AG04449 (cell line): ENCODE measurements around the gene FPR1.

Experiments used
- CTCF ChIA-PET: fragments of 350-600 bp; formaldehyde crosslinking; extraction: SDS; loops from one replicate; lab custom pipeline; 2021; ENCODE audit warnings: antibody characterized with exemption; lab: Yijun Ruan, JAX
- POLR2A ChIA-PET: fragments of 400-600, 350-600 bp; formaldehyde crosslinking; extraction: SDS; loops from one replicate; lab custom pipeline; 2020; ENCODE audit warnings: antibody characterized with exemption, inconsistent platforms; lab: Yijun Ruan, JAX
- DNase-seq: peaks from one replicate; pipeline ENCODE4 v3.0.0-alpha.2; 2010; ENCODE audit warnings: low read depth, low spot score
- H3K4me3 ChIP-seq: 2 replicates; pipeline ENCODE4 v1.5.1; 2011; ENCODE audit warnings: low read depth, mild to moderate bottlenecking, control low read depth, low read length
- CTCF ChIP-seq: IDR thresholded peaks from one replicate; pipeline ENCODE4 v1.5.1; 2011; ENCODE audit warnings: mild to moderate bottlenecking, moderate library complexity, low read length, control low read depth, inconsistent platforms; ENCODE audit not compliant: insufficient read depth; ENCODE audit errors: missing control alignments

FPR1 gene

GRCh38 chr19:51737389-51737788, 14.3 kb downstream of the FPR1 start:
- CTCF ChIA-PET: interaction anchor here (1.3 kb wide), 1 partner anchor 40 kb away, joined by 4 read pairs; no protein-coding TSS in a partner anchor

GRCh38 chr19:51735759-51736449, 15.8 kb downstream of the FPR1 start:
- DNase-seq: no peak
- ChIA-PET POLR2A (no interaction called here), CTCF (interaction anchor here (1.3 kb wide), 1 partner anchor 79 kb away, joined by 3 read pairs; no protein-coding TSS in a partner anchor)

More at GRCh38 chr19:51737389-51737788, 14.3 kb downstream of the FPR1 start:
- no peak for TF ChIP-seq CTCF
- H3K4me3 ChIP-seq: no peak overlapping the region
- DNase-seq: no peak
- POLR2A ChIA-PET: no interaction called here

GRCh38 chr19:51733742-51734522, 17.7 kb downstream of the FPR1 start:
- ChIA-PET CTCF (no interaction called here), POLR2A (no interaction called here)
- no peak for DNase-seq
- no peak for TF ChIP-seq CTCF
- H3K4me3 ChIP-seq: no peak overlapping the region

More at GRCh38 chr19:51735759-51736449, 15.8 kb downstream of the FPR1 start:
- no peak for TF ChIP-seq CTCF
- H3K4me3 ChIP-seq: no peak overlapping the region

- ChIA-PET POLR2A (no interaction called here), CTCF (no interaction called here)
- no peak for DNase-seq
- H3K4me3 ChIP-seq: no peak overlapping the region
- no peak for TF ChIP-seq CTCF
These were observed 21.9 kb downstream of the FPR1 start for GRCh38 chr19:51729781-51730180.

GRCh38 chr19:51727349-51727880, 24.3 kb downstream of the FPR1 start:
- no peak overlapping the region for H3K4me3 ChIP-seq
- ChIA-PET POLR2A (no interaction called here), CTCF (interaction anchor here (2.1 kb wide), 1 partner anchor 50 kb away, joined by 8 read pairs; no protein-coding TSS in a partner anchor)
- no peak for TF ChIP-seq CTCF
- DNase-seq: no peak

GRCh38 chr19:51726049-51726448, 25.6 kb downstream of the FPR1 start:
- POLR2A ChIA-PET: no interaction called here
- H3K4me3 ChIP-seq: no peak overlapping the region
- no peak for DNase-seq
- no peak for TF ChIP-seq CTCF
- CTCF ChIA-PET: no interaction called here
